ENCODE data around the gene RCL1.
"Not testable (repeated sequence)": the region's sequence is repeated elsewhere in the genome, so short reads cannot be mapped to it uniquely, and the experiment has no call there.

Gene RCL1

GRCh38 chr9:4787876-4788275 lies 4.9 kb upstream of the RCL1 start:
- H3K4me2 ChIP-seq (ENCODE audit: low read length) = no peak overlapping the region
- no peaks in the 10 kb centered on the region for H3K9me3 ChIP-seq (replicated peaks; ENCODE audit: low read length)
- no peak overlapping the region for H3K4me3 ChIP-seq (ENCODE audit: low read length)
- H3K27me3 ChIP-seq (ENCODE audit: control insufficient read depth, insufficient read depth, low read length) = no peaks in the 10 kb centered on the region
- H3K36me3 ChIP-seq (ENCODE audit: insufficient read depth, low read length) = no peaks in the 10 kb centered on the region
- H3K9ac ChIP-seq (ENCODE audit: low read depth, low read length) = no peak overlapping the region
- H3K4me1 ChIP-seq (ENCODE audit: control insufficient read depth, insufficient read depth, low read length) = peaks cover 4% of the 10 kb centered on the region

GRCh38 chr9:4788703-4789102 lies 4.0 kb upstream of the RCL1 start:
- no peak overlapping the region for H3K9ac ChIP-seq (ENCODE audit: low read depth, low read length)
- H3K9me3 ChIP-seq (replicated peaks; ENCODE audit: low read length) = no peaks in the 10 kb centered on the region
- no peaks in the 10 kb centered on the region for H3K27me3 ChIP-seq (ENCODE audit: control insufficient read depth, insufficient read depth, low read length)
- peaks cover 4% of the 10 kb centered on the region for H3K4me1 ChIP-seq (ENCODE audit: control insufficient read depth, insufficient read depth, low read length)
- H3K4me2 ChIP-seq (ENCODE audit: low read length) = no peak overlapping the region
- no peaks in the 10 kb centered on the region for H3K36me3 ChIP-seq (ENCODE audit: insufficient read depth, low read length)
- no peak overlapping the region for H3K4me3 ChIP-seq (ENCODE audit: low read length)

GRCh38 chr9:4792054-4792571 lies 631 bp upstream of the RCL1 start:
- Histone ChIP-seq H3K4me3 (ENCODE audit: low read length) (peak overlapping the region; percentile 74), H3K9ac (ENCODE audit: low read depth, low read length) (peak overlapping the region; percentile 57), H3K36me3 (ENCODE audit: insufficient read depth, low read length) (no peaks in the 10 kb centered on the region), H3K4me2 (ENCODE audit: low read length) (peak overlapping the region; percentile 89), H3K27me3 (ENCODE audit: control insufficient read depth, insufficient read depth, low read length) (no peaks in the 10 kb centered on the region), H3K9me3 (replicated peaks; ENCODE audit: low read length) (no peaks in the 10 kb centered on the region), H3K4me1 (ENCODE audit: control insufficient read depth, insufficient read depth, low read length) (peaks cover 9% of the 10 kb centered on the region)

GRCh38 chr9:4793459-4794395 lies 983 bp downstream of the RCL1 start:
- H3K4me3 ChIP-seq (ENCODE audit: low read length) = peak overlapping the region; percentile 82
- no peaks in the 10 kb centered on the region for H3K36me3 ChIP-seq (ENCODE audit: insufficient read depth, low read length)
- peaks cover 9% of the 10 kb centered on the region for H3K4me1 ChIP-seq (ENCODE audit: control insufficient read depth, insufficient read depth, low read length)
- H3K9me3 ChIP-seq (replicated peaks; ENCODE audit: low read length) = no peaks in the 10 kb centered on the region
- H3K27me3 ChIP-seq (ENCODE audit: control insufficient read depth, insufficient read depth, low read length) = no peaks in the 10 kb centered on the region
- peak overlapping the region; percentile 80 for H3K9ac ChIP-seq (ENCODE audit: low read depth, low read length)
- H3K4me2 ChIP-seq (ENCODE audit: low read length) = peak overlapping the region; percentile 89

- H3K4me3 ChIP-seq (ENCODE audit: low read length) = no peak overlapping the region
- no peaks in the 10 kb centered on the region for H3K9me3 ChIP-seq (replicated peaks; ENCODE audit: low read length)
- no peak overlapping the region for H3K9ac ChIP-seq (ENCODE audit: low read depth, low read length)
- peaks cover 9% of the 10 kb centered on the region for H3K4me1 ChIP-seq (ENCODE audit: control insufficient read depth, insufficient read depth, low read length)
- H3K4me2 ChIP-seq (ENCODE audit: low read length) = no peak overlapping the region
- H3K27me3 ChIP-seq (ENCODE audit: control insufficient read depth, insufficient read depth, low read length) = no peaks in the 10 kb centered on the region
- no peaks in the 10 kb centered on the region for H3K36me3 ChIP-seq (ENCODE audit: insufficient read depth, low read length)
Observed at GRCh38 chr9:4794691-4795090, 1.9 kb downstream of the RCL1 start.

- H3K4me3 ChIP-seq (ENCODE audit: low read length); H3K9ac ChIP-seq (ENCODE audit: low read depth, low read length); H3K4me2 ChIP-seq (ENCODE audit: low read length); H3K27me3 ChIP-seq (ENCODE audit: control insufficient read depth, insufficient read depth, low read length); H3K4me1 ChIP-seq (ENCODE audit: control insufficient read depth, insufficient read depth, low read length); H3K36me3 ChIP-seq (ENCODE audit: insufficient read depth, low read length); H3K9me3 ChIP-seq (replicated peaks; ENCODE audit: low read length): not testable (repeated sequence)
Observed at GRCh38 chr9:4795108-4795507, 2.4 kb downstream of the RCL1 start.

GRCh38 chr9:4796530-4796929 lies 3.8 kb downstream of the RCL1 start:
- Histone ChIP-seq H3K9me3 (replicated peaks; ENCODE audit: low read length) (no peaks in the 10 kb centered on the region), H3K4me3 (ENCODE audit: low read length) (no peak overlapping the region), H3K4me1 (ENCODE audit: control insufficient read depth, insufficient read depth, low read length) (peaks cover 9% of the 10 kb centered on the region), H3K27me3 (ENCODE audit: control insufficient read depth, insufficient read depth, low read length) (no peaks in the 10 kb centered on the region), H3K4me2 (ENCODE audit: low read length) (no peak overlapping the region), H3K36me3 (ENCODE audit: insufficient read depth, low read length) (no peaks in the 10 kb centered on the region), H3K9ac (ENCODE audit: low read depth, low read length) (no peak overlapping the region)

GRCh38 chr9:4796988-4797853 lies 4.5 kb downstream of the RCL1 start:
- no peak overlapping the region for H3K9ac ChIP-seq (ENCODE audit: low read depth, low read length)
- no peak overlapping the region for H3K4me2 ChIP-seq (ENCODE audit: low read length)
- H3K27me3 ChIP-seq (ENCODE audit: control insufficient read depth, insufficient read depth, low read length) = no peaks in the 10 kb centered on the region
- H3K4me3 ChIP-seq (ENCODE audit: low read length) = no peak overlapping the region
- H3K4me1 ChIP-seq (ENCODE audit: control insufficient read depth, insufficient read depth, low read length) = peaks cover 5% of the 10 kb centered on the region
- no peaks in the 10 kb centered on the region for H3K36me3 ChIP-seq (ENCODE audit: insufficient read depth, low read length)
- no peaks in the 10 kb centered on the region for H3K9me3 ChIP-seq (replicated peaks; ENCODE audit: low read length)

- H3K27me3 ChIP-seq (ENCODE audit: control insufficient read depth, insufficient read depth, low read length) = no peaks in the 10 kb centered on the region
- H3K9ac ChIP-seq (ENCODE audit: low read depth, low read length) = no peak overlapping the region
- H3K36me3 ChIP-seq (ENCODE audit: insufficient read depth, low read length) = no peaks in the 10 kb centered on the region
- peaks cover 5% of the 10 kb centered on the region for H3K4me1 ChIP-seq (ENCODE audit: control insufficient read depth, insufficient read depth, low read length)
- H3K4me2 ChIP-seq (ENCODE audit: low read length) = no peak overlapping the region
- H3K9me3 ChIP-seq (replicated peaks; ENCODE audit: low read length) = no peaks in the 10 kb centered on the region
- H3K4me3 ChIP-seq (ENCODE audit: low read length) = no peak overlapping the region
Observed at GRCh38 chr9:4797854-4798150, 5.1 kb downstream of the RCL1 start.

- Histone ChIP-seq H3K9ac (ENCODE audit: low read depth, low read length) (no peak overlapping the region), H3K9me3 (replicated peaks; ENCODE audit: low read length) (no peaks in the 10 kb centered on the region), H3K4me1 (ENCODE audit: control insufficient read depth, insufficient read depth, low read length) (peaks cover 5% of the 10 kb centered on the region), H3K4me2 (ENCODE audit: low read length) (no peak overlapping the region), H3K36me3 (ENCODE audit: insufficient read depth, low read length) (no peaks in the 10 kb centered on the region), H3K27me3 (ENCODE audit: control insufficient read depth, insufficient read depth, low read length) (no peaks in the 10 kb centered on the region), H3K4me3 (ENCODE audit: low read length) (no peak overlapping the region)
Observed at GRCh38 chr9:4798281-4799032, 5.7 kb downstream of the RCL1 start.

- Histone ChIP-seq H3K4me2 (ENCODE audit: low read length) (no peak overlapping the region), H3K27me3 (ENCODE audit: control insufficient read depth, insufficient read depth, low read length) (no peaks in the 10 kb centered on the region), H3K4me3 (ENCODE audit: low read length) (no peak overlapping the region), H3K36me3 (ENCODE audit: insufficient read depth, low read length) (no peaks in the 10 kb centered on the region), H3K4me1 (ENCODE audit: control insufficient read depth, insufficient read depth, low read length) (peaks cover 3% of the 10 kb centered on the region), H3K9me3 (replicated peaks; ENCODE audit: low read length) (no peaks in the 10 kb centered on the region), H3K9ac (ENCODE audit: low read depth, low read length) (no peak overlapping the region)
Observed at GRCh38 chr9:4799033-4799430, 6.3 kb downstream of the RCL1 start.
